Activated CD4-positive, alpha-beta T cell treated with anti-CD3 and anti-CD28 coated beads for 24 hours (primary cell): ENCODE measurements around the gene SPHK2.
A peak's percentile ranks its signal among the peaks of the same experiment; 100 is the strongest.

ENCODE experiments used
- DNase-seq, 2 donors: peaks; one replicate each; pipeline ENCODE4 v3.0.0-alpha.2; 2020; ENCODE audit warnings: low read depth in 2 of 2

SPHK2 gene

DNA sequence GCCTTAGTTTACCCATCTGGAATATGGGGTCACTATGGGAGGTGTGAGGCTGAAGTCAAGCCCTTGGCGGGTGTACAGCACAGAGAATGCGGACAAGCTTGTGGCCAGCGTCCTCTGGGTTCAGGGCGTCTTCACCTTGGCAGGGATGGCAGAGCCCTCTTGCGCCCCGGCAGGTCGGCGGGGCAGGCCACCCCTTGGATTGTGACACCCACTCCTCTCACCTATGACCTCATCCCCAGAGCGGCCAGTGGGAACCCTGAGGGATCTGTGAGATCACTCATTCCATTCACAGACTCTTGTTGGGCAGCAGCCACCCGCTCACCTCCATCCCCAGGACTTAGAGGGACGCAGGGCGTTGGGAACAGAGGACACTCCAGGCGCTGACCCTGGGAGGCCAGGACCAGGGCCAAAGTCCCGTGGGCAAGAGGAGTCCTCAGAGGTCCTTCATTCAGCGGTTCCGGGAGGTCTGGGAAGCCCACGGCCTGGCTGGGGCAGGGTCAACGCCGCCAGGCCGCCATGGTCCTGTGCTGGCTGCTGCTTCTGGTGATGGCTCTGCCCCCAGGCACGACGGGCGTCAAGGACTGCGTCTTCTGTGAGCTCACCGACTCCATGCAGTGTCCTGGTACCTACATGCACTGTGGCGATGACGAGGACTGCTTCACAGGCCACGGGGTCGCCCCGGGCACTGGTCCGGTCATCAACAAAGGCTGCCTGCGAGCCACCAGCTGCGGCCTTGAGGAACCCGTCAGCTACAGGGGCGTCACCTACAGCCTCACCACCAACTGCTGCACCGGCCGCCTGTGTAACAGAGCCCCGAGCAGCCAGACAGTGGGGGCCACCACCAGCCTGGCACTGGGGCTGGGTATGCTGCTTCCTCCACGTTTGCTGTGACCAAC lies 12.6 kb upstream of the SPHK2 start, which contains the start of gene SPACA4:
SPACA4 (plus strand) TSS at position 280 of the 896 bp plus-strand sequence; CDS start at position 517, 237 bp downstream.
- DNase-seq = no peak

DNA sequence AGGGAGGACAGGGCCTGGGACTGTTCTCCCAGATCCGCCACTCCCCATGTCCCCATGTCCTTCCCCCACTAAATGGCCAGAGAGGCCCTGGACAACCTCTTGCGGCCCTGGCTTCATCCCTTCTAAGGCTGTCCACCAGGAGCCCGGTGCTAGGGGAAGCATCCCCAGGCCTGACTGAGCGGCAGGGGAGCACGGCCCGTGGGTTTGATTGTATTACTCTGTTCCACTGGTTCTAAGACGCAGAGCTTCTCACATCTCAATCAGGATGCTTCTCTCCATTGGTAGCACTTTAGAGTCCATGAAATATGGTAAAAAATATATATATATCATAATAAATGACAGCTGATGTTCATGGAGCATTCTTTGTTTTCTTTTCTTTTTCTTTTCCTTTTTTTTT lies 11.9 kb upstream of the SPHK2 start:
- no peak for DNase-seq

DNA sequence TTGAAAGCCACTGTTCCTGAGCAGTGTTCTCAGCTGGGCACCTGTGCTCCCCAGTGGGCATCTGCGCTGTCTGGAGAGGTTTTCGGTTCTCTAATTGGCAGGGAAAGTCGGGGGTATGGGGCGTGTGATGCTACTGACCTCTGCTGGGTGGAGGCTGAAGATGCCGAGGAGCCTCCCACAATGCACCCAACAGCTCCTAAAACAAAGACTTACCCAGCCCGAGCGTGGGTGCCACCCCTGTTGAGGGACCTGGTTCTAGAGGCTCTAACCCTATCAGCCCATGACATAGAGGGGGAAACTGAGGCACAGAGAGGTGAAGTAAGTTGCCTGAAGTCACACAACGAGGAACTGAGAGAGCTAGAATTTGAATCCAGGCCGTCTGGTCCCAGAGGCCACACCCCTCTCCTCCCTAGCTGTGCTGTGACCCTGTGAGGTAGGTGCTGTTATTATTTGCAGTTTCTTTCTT lies 10.5 kb upstream of the SPHK2 start:
- DNase-seq = no peak

DNA sequence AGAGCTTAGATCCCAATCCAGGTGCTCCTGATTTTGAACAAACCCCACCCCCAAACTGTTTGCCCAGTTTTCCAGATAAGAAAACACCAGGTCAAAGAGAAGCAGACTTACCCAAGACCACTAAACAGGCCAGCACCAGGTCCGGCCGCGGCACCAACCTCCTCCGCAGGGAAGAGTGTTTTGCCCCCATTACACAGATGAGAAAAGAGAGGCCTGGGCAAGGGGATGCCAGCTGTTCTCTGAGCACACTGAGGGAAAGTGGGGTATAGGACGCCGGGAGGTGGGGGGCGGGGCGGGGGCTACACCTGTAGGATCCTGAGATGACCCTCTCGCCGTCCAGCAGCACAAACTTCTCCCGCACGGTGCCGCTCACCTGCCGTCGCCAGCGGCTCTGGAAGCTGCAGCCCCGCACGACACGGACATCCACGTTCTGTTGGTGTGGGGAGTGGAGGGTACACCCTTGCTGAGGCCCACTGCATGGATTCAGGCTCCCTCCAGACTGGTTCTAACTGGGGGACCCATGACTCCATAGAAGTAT lies 9.7 kb upstream of the SPHK2 start:
- no peak for DNase-seq

DNA sequence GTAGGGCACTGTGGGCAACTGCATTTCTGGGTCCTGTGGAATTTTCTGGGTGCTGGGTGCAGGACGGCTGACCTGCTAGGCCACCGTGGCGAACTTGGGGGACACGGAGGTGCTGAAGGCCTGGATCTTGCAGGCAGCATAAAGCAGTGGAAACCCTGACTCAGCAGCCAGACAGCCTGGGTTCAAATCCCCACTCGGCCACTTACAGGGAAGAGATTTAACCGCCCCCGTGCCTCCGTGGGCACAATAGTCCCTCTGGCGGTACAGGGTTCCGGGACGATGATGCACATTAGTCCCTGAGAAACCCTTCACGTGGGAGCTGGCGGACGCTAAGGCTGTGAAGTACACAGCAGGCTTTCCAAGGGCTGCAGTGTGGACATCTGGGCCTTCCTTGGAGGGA lies 7.4 kb upstream of the SPHK2 start:
- no peak for DNase-seq

DNA sequence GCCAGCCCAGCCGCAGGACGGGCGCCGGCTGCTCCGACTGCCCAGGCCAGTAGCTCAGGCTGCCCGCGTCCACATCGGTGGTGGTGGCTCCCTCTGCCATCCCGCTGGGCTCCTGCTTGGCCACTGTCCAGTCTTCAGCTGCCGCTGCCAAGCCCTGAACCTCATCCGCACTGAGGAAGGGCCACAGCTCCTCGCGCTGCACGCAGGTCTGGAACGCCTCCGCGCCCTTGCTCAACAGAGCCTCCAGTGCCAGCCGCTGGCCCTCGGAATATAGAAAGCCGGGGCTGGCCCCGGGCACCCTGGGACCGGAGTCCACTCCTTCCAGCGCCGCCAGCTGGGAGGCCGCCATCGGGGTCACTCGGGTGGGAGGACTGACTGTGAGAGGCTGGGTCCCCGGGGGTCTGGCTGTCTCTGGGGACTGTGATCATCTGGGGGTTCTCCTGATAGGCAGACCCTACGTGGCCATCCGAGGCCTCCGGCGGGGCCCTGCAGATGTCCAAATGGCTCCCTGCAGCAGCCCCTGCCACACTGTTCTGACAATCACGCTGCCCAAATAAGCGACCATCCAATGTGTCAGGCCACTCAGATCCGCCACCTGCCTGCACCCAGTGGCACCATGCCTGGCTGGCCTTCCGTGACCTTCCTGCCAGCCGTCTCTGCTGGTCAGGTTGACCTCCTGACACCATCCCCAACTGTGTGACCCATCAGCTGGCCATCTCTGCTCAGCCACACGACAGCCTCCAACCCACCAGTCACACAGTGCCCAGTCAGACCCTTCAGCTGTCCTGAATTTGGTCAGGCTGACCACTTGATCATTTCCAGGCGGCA lies 6.1 kb upstream of the SPHK2 start:
- no peak for DNase-seq

DNA sequence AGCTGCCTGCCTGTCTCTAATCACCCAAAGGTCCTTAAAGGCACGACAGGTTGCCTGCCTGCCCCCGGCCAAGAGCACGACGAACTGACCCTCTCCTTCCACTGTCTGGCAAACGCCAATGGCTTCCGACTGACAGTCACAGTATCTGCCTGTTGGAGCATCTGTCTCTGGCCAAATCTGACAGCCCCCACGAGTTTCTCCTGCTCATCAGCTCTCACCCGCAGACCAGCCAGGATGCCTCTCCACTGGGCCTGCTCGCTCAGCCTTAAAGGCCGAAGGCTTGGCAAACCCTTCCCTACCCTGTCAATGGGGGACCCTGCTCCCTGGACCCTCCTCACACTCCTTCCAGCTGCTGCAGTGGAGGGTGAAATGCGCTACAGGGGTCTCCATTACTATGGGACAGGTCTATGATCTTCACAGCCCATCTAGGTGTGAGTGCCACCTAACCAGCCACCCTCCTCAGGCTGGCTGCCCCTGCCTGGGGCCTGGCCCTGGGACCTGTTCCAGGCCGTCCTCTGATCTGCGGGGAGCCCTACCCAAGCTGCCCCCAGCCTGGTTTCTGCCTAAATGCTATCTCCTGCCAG lies 5.4 kb upstream of the SPHK2 start:
- DNase-seq = no peak

DNA sequence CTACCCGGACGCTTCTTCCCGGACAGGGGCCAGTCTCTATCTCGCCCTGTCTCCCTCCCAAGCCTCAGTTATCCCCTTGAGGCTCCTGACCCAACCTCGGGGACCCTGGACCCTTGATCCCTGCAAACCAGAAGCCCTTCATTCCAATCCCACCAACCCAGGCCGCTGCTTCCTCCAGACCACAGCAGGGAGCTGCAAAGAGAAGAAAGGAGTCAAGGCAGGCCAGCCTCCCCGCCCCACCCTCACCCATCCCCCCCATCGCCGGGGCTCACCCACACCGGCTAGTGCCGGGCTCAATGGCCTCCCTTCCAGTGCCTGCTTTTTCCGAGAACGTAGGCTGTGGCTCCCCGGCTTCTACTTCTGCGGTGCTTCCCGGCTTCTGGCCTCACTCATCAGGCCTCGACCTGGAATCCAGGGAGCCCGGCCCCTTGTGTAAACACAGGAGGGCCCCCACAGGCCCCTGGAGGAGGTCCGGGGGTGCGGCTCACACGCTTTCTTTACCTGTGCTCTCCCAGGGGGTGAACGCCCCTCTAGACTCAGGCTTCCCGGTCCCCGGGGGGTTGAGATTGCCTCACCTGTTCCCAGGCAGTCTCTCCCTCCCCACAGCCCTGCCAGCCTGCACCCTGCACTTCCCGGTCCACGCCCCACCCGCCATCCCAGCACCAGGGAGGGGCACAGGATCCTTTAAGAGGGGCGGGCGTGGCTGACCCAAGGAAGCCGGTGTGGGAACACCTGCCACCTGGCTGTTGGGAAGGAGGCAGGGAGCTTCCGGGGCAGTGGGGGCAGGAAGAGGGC lies 4.7 kb upstream of the SPHK2 start, which contains the start of gene FAM83E:
FAM83E (minus strand) TSS at position 641 of the 795 bp plus-strand sequence. CDS start 1,704 bp downstream, outside the sequence.
- no peak for DNase-seq

DNA sequence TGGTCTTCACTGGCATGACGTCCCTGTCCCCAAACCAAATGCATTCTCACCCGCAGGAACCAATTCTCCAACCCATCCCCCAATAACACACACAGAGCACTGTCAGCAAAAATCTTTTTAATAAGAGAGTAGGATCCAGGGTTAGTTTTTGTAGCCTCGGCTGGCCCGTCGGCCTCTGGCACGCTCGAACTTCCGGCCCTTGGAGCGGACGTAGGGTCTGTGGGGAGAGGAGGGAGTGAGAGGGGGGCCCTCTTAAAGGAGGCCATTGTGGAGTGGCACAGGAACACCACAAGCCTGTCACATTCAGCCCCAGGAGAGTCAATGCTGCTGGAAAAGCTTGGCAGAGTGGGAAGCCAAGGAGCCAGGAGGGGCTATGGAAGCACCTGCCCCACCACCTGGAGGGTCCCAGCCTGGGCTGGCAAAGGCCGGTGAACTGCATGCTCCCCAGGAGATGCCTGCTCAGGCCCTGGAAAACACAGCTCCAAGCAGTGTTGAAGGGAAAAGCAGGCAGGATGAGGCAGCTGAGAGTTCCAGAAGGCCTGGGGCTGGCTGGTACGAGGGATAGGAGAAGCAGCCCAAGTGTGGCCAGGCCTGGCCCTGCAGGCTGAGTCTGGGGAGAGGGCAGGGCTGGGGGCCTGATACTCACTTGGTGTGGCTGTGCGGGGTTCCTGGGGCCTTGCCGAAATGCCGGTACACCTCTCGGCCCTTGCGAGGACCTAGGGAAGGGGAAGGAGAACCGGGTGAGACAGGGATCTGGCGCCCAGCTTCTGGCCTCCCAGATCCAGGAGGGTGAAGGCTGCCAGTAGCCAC lies 3.9 kb upstream of the SPHK2 start:
- DNase-seq = no peak

DNA sequence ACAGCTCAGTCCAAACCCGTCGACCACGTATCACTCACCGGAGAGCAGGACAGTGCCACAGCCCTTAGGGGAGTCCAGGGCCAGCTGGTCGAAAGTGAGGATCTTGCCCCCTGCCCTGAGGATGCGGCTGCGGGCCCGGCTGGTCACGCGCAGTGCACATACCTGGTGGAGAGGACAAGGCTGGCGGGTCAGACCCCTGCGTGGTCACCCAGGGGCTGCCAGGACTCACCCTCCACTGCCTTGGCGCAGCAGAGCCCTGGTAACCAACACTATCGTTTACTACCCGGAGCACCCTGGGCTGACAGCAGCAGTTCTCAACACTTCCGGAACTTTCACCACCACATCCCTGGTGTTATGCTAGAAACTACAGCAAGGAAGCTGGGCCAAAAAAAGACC lies 3.3 kb upstream of the SPHK2 start:
- DNase-seq = no peak

DNA sequence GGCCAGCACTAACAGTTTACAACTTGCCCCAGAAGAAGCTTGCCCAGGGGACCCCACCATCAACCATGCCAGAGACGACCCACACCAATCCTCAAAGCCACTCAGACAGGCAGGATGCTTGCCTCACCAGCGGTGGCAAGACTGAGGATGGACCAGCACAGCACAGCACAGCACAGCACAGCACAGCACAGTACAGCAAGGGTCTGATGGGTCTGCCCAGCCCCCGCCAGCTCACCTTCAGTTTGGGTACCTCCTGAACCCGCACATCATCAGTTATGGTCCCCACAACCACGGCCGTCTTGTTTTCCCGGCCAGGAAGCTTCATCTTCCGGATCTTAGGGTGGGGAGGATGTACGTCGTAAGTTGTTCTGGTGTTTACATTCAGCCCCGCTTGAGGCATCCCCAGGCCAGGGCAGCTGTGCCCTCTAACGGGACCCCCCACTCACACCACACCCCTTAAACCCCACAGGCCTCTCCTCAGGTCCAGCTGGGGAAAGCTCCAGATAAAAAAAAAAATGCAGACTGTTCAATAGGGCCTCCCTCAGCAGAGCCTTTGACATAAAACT lies 2.7 kb upstream of the SPHK2 start:
- no peak for DNase-seq

DNA sequence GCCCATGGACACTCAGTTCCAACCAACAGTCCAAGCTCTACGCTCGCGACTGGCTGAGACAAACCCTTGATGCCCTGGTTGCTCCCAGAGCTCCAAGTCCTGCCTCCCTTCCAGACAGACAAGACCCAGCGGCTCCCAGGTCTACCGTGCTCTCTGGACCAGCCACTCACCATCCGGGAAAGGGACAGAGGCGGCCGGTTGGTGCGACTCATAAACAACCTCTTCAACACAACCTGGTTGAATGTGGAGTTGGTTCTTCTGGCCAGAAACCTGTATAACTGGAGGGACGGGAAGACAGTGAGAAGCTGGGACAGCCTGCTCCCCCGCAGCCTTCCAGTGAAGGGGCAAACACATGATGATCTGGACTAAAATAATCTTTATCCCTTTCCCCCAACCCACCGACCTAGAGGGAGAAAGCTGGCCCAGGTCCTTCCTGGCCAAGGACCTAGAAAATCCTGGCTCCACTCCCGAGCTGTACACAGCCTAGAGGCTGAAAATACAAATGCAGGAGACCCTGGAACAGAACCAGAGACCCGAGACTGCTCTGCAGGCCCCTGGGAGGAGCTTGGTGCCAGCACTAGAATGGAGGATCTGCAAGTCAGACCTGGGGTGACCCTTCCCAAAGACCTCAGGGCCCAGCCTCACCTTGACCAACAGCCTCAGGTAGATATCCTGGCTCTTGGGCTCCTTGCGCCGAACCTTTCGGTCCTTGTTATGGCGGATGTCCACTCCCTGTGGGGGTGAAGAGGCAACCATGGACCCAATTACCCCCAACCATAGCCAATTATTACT lies 2.0 kb upstream of the SPHK2 start:
- DNase-seq = no peak

DNA sequence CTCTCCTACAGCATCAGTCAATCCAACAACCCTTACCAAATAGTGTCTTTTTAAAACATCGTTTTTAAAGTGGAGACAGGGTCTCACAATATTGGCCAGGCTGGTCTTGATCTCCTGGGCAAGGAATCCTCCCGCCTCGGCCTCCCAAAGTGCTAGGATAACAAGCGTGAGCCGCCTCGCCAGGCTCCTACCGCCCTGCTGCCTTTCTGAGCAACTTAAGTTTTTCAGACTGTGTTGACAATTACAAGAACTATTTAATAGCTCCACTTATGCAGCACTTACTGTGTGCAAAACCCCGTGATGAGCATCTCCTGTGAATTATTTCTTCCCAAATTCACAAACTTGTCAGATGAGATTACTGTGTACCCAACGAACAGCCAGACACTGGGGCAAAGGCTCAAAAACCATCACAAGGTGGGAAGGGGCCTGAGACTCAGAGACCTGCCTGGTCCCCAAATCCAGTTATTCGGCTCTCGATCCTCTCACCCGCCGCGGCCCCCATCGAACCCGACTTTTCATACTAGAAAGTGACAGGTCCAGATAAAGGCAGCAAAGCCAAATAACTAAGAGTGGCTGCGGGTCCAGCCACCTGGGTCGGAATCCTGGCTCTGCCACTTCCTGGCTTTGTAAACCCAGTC lies 909 bp upstream of the SPHK2 start:
- no peak for DNase-seq

DNA sequence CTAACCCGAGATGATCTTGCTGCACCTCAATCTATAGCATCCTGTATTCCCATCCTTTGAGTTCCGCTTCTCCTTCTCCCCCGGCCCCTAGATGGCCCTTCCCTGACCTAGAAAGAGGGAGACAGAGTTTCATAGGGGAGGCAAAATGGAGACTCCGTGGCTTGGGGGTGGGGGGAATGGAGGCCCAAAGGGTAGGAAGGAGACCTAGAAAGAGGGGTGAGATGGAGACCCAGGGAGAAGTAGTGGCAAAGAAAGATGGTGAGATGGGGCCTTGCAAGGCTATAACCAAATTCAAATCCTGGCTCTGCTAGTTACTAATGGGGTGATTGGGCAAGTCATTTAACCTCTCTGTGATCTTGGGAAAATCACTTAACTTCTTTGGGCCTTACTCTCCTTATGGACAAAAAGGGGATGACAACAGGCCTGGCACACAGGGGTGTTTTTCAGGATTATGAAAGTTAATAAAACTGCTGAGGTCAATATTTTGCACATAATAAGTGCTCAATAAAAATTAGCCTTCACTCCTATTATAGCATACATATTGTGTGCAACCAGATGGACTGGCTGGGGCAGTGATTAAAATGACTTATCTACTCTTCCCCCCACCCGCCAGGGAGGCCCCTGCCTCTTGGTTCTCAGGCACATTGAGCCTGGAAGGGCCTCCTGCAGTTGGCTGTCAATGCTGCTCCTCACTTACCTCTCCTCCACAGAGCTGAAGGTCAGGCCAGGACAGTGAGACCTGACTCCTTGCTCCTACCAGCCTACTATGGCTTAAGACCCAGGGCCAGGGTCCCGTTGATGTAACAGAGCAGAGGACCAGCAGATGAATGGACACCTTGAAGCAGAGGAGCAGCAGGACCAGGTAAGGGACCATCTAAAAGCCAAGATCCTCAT lies 633 bp downstream of the SPHK2 start:
- no peak for DNase-seq

DNA sequence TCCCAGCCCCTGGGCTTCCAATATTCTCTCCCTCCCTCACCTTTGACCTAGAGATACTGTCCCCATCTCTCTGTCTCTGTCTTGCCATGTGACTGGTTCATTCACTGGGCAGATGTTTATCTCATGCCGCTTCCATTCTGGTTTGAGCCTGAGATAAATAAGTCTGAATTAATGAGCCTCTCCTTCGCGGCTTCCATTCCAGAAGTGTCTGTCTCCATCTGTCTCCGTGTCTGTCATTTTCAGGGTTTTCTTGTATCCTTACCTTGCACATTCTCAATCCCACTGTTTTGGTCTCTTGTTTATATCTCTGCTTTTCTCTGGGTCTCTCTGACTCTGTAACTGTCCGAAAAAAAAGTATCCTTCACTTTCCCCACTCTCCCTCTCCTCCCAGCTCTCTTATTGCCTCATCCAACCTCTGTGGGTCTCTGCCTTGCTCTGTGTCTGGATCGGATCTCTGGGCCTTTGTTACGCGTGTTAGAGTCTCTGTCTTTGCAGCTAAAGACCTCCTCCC lies 4.3 kb downstream of the SPHK2 start:
- no peak for DNase-seq

DNA sequence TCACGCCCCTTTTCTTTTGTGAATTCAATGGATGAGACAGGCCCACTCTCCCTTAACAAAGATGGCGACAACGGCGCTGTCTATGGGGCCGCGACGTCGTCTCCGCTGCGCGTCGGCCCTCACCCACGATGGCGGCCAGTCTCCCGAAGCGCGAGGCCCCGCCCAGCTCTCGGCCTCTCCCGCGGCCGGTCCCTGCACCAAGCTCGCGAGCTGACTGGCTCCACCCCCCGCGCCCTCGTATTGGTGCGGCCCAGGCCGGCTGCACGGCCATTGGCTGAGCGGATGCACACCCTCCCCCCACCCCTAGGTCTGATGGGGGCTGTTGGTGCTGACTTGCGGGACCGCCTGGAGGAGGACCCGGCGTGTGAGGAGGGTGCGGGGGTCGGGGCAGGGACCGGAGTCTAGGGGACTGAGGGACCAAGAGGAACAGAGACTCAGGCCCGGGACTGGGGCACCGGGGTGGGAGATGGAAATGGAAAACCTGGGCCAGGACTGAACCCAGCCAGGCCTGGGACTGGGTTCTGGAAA lies 4.8 kb downstream of the SPHK2 start:
- DNase-seq = peak; percentile 96
